ENCODE results near the gene LSM6.

- TF ChIP-seq, protein P1, sequence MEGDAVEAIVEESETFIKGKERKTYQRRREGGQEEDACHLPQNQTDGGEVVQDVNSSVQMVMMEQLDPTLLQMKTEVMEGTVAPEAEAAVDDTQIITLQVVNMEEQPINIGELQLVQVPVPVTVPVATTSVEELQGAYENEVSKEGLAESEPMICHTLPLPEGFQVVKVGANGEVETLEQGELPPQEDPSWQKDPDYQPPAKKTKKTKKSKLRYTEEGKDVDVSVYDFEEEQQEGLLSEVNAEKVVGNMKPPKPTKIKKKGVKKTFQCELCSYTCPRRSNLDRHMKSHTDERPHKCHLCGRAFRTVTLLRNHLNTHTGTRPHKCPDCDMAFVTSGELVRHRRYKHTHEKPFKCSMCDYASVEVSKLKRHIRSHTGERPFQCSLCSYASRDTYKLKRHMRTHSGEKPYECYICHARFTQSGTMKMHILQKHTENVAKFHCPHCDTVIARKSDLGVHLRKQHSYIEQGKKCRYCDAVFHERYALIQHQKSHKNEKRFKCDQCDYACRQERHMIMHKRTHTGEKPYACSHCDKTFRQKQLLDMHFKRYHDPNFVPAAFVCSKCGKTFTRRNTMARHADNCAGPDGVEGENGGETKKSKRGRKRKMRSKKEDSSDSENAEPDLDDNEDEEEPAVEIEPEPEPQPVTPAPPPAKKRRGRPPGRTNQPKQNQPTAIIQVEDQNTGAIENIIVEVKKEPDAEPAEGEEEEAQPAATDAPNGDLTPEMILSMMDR (IDR thresholded peaks at IDR 0.05), result no peak
- no peak for TF ChIP-seq NRF1 (IDR thresholded peaks at IDR 0.05; ENCODE audit: low read depth, low read length)
- TF ChIP-seq ZBTB33 (IDR thresholded peaks at IDR 0.05; ENCODE audit: borderline replicate concordance, low read depth), result no peak
- TF ChIP-seq TAF1 (IDR thresholded peaks at IDR 0.05; ENCODE audit: borderline replicate concordance, low read depth, low read length), result no peak
- no peak for TF ChIP-seq GATA2 (CRISPR knock-in tag; IDR thresholded peaks at IDR 0.05)
- TF ChIP-seq RAD21 (IDR thresholded peaks at IDR 0.05; ENCODE audit: low read length), result no peak
- no peak for TF ChIP-seq POLR2AphosphoS5 (IDR thresholded peaks at IDR 0.05; ENCODE audit: low read depth, low read length)
- TF ChIP-seq RXRA (IDR thresholded peaks at IDR 0.05; ENCODE audit: borderline replicate concordance, low read depth), result no peak
Measured at GRCh38 chr4:146179784-146180370, 4.4 kb downstream of the LSM6 start.

All from SK-N-SH (cell line).